Endothelial cell of hepatic sinusoid (primary cell): Measurements from ENCODE around the gene GMFB.

Source experiments
- in situ Hi-C: cut with HindIII; loops from 2 replicates; pipeline ENCODE4 v1.10.0; 2017; ENCODE audit warnings: low sequenced_read_pairs

Gene GMFB

DNA sequence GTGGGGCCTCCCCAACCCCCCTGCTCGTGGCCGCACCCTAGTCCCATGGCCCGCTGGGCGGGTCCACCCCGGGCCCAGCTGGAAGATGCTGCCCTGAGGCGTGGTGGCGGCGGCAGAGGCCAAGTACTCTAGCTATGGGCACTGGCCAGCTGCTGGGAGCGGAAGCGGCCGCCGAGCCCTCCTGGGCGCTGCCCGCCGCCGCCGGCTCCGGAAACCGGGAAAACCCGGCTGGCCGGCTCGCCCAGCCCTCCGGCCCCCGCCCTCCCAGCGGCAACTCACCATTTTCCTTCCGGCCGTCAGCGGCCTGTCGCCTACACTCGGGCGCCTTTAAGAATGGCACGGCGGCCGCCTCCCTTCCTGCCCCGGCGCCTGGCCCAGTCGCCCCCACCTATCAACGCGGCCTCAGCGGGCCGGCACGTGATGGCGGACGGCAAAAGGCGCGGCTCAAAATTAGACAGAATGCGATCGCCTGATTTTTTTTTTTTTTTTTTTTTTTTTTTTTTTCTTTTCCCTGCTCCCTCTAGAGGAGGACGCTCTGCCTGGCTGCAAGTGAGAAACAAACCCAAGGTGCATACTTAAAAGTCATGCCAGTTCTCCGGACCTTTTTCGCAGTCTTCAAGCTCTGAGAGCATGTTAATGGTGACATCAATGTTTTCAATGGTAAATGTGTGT, at the start of gene GMFB:
Gene GMFB (minus strand): TSS at position 335 of the 672 bp plus-strand sequence. CDS start 53 bp downstream, at position 282.
- in situ Hi-C loops: loop anchor here (10.0 kb wide), 1 partner anchor 56 kb away; no protein-coding TSS in a partner anchor

GRCh38 chr14:54538055-54538454, 49.3 kb upstream of the GMFB start:
- in situ Hi-C loops: no loop called here

- in situ Hi-C loops: no loop called here
These were observed 48.9 kb upstream of the GMFB start for GRCh38 chr14:54537651-54538050.

- in situ Hi-C loops: no loop called here
These were observed 46.9 kb upstream of the GMFB start for GRCh38 chr14:54535646-54536045.

DNA sequence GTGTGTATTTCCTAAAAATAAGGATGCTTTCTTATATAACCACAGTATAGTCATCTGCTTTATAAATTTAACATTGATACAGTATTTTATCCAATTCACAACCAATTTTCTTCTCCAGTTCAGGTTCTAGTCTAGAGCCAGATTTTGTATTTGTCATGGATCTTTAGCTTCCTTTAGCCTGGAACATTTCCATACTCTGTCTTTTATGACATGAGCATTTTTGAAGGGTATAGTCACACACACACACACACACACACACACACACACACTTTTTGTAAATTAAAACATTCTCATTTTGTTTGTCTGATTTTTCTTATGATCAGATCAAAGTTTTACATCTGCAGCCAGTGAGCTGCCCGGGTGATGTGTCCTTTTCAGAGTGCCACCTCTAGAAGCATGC, 46.3 kb upstream of the GMFB start:
- in situ Hi-C loops: no loop called here

- in situ Hi-C loops: no loop called here
These were observed 44.3 kb upstream of the GMFB start for GRCh38 chr14:54533100-54533499.

GRCh38 chr14:54532111-54533012, 43.6 kb upstream of the GMFB start:
- in situ Hi-C loops: no loop called here

DNA sequence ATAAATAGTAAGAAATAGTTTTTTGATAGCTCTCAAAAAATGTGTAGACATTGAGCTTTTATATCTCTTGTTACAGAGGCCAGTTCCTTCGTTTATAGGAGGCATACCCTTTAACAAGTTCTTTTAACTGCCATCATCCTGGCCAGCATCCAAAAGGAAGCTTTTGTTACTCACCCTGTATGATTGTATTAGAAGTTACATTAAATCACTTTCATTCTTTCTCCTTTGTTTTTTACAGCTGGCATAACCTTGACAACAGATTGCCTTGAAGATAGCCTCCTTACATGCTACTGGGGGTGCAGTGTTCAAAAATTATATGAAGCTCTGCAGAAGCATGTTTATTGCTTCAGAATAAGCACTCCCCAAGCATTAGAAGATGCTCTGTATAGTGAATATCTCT, 41.0 kb upstream of the GMFB start:
- in situ Hi-C loops: no loop called here

DNA sequence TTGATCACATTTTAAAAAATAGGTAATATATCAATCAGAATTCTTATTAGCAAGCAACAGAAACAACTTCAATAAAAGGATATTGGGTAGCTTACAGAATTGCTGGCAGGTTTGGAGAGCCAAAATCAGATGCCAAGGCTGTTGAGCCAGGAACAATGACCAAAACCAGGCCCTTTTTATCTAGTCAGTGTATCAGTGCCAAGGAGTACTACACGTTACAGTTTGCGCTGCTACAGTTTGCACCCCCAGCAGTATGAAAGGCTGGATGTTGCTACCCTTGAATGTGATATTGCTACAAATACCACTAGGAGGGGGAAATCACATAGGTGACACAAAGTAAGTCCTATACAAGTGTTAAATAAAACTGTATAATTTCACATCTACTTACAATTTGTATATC, 40.2 kb upstream of the GMFB start:
- in situ Hi-C loops: no loop called here

GRCh38 chr14:54524410-54524809, 35.6 kb upstream of the GMFB start:
- in situ Hi-C loops: no loop called here

GRCh38 chr14:54516709-54517108, 27.9 kb upstream of the GMFB start:
- in situ Hi-C loops: no loop called here

GRCh38 chr14:54515670-54516069, 26.9 kb upstream of the GMFB start:
- in situ Hi-C loops: no loop called here

DNA sequence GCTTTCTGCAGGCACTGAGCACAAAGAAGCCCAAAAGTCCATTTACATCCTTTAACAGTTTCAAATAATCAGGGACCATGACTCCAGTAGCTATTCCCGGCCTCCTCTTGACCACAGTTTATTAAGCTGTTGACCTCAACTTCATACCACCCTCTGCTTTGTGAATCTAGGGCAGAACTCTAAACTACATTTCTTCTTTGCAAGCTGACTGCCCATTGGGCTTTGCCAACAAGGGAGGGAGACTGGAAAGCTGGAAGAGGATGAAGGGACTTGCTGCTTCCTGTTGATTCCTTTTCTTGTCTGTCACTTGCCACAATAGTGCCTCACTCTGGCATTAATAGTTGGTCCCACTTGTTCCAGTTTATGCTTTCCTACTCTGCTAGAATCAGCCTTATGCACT, 23.6 kb upstream of the GMFB start:
- in situ Hi-C loops: no loop called here

DNA sequence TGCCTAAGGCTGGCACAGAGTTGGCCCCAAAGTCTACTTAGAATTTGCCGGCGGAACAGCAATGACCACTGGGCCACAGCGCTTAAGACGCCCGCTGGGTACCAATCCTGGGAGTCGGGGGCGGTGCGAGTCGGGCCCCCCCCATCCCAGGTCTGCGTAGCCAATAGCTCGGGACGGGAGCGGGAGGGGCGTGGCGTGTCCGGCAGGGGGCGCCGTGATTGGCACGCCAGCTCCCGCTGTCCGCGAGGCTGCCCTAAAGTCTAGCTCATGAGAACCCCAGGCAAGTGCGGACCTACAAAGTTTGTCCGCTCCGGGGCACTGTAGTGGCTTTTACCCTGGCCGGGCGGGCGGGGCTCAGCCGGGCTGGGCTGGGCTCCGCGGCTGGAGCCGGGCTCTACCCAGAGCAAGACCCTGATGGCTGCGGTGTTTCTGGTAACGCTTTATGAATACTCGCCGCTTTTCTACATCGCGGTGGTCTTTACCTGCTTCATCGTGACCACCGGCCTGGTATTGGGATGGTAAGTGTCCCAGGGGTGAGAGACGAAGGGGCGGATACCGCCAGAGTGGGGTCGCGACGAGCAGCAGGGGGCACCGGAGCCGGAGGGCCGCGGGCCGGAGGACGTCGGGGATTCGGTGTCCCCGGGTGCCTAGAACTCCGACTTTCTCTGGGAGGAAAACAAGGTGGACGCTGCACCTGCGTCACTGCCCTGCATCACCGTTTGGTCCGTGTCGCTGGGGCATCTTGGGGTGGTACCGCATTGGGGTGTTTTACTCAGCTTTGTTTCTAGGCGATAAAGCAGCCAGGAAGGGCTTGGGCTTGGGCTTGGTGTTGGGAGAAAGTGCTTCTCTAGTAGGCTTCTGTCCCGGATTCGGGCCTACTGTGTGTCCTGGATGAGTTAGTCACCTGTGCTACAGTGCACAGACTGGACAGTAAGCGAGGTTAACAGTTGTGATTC, 21.0 kb upstream of the GMFB start, which contains the start of gene CGRRF1:
Gene CGRRF1 (plus strand): TSS at position 361 of the 956 bp plus-strand sequence. CDS start 54 bp downstream, at position 415.
- in situ Hi-C loops: no loop called here

GRCh38 chr14:54503486-54503885, 14.7 kb upstream of the GMFB start:
- in situ Hi-C loops: no loop called here

GRCh38 chr14:54502602-54503001, 13.8 kb upstream of the GMFB start:
- in situ Hi-C loops: no loop called here

- in situ Hi-C loops: no loop called here
These were observed 12.7 kb upstream of the GMFB start for GRCh38 chr14:54501480-54501879.

DNA sequence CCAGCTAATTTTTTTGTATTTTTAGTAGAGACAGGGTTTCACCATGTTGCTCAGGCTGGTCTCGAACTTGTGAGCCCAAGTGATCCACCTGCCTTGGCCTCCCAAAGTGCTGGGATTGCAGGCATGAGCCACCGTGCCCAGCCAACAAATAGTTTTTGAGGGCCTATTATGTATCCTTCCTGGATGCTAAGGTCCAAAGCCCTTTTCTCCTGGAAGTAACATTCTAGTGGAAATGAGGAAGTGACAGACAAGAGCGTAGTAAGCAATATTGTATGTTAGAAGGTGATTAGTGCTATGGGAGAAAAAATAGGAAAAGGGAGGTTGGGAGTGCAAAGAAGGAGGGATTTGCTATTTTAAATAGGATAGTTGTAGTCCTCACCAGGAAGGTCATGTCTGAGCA, 12.0 kb upstream of the GMFB start:
- in situ Hi-C loops: no loop called here

DNA sequence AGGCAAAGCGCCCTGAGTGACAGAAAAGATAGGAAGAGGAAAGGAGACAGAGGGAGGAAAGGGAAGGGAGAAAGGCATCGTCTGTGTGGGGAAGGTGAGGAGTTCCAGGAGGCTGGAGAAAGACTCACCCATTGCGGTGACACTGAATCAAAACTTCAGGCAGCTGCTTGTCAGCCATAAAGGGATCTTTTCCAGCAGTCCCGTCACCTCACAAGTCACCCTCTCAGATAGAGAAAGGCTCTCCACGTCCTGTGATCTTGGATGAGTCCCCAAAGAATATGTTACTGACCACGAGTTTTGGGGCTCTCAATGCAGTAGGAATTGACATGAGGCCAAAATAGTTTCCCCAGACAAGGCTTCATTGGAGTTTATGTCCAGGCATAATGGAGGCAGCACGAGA, 9.8 kb upstream of the GMFB start:
- in situ Hi-C loops: no loop called here

- in situ Hi-C loops: no loop called here
These were observed 9.3 kb upstream of the GMFB start for GRCh38 chr14:54498095-54498531.

DNA sequence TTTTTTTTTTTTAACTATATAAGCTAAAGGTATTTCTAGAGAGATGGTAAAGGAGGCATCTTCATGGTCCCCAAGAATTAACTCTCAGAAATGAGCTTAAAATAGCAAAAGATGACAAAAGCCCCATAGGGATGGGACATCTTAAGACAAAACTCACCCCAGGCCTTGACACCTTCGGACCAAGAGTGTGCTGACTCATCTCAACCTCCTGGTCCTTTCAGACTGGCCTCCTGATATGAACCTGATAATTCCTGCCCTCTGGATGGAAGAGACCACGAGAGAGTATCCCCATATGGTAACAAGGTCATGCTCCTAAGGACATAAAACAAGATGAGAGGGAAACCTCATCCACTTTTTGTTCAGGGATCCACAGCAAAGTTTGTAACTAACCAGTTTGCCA, 8.4 kb upstream of the GMFB start:
- in situ Hi-C loops: no loop called here
